HG03520 (cell line): ENCODE results near the gene GALNT16.
"Not testable (repeated sequence)": the region's sequence is repeated elsewhere in the genome, so short reads cannot be mapped to it uniquely, and the experiment has no call there.

ENCODE experiments used
- ATAC-seq: cut with Tn5 transposase; IDR thresholded peaks from one replicate; pipeline ENCODE4 v1.9.1; 2021; ENCODE audit warnings: mild to moderate bottlenecking, moderate library complexity; ENCODE audit not compliant: unreplicated experiment

Gene GALNT16

DNA sequence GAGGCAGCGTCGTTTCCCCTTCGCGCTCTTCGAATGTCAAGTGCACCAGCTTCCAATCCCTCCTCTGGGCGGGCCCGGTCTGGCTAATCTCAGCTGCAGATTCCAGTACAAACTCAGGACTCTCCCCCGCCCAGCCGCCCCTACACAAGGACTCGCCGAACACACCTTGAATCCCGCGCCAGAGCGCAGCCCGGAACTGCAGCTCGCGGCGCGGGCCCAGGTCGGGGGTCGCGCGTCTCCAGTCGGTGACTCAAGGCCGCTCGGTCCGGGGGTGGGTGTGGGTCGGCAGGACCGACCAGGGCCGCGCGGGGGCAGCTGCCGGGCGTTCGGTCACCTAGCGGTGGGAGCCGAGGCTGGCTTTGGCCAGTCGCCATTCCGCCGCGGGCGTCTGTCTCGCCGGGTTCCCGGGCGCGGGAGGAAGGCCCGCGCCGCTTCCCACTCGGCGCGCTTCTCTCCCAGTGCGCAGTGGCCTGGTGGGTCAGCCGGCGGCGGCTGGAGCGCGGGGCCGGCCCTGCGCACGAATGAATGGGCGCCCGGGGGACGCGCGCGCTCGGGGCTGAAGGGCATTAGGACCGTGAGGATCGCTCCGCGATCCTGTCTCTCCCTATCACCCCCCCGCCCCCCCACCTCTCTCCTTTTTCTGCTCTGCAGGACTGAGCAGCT is at the start of gene GALNT16:
Gene GALNT16 (plus strand): TSS at position 632 of the 663 bp plus-strand sequence. CDS start 133 bp downstream, outside the sequence.
- no peak for ATAC-seq

DNA sequence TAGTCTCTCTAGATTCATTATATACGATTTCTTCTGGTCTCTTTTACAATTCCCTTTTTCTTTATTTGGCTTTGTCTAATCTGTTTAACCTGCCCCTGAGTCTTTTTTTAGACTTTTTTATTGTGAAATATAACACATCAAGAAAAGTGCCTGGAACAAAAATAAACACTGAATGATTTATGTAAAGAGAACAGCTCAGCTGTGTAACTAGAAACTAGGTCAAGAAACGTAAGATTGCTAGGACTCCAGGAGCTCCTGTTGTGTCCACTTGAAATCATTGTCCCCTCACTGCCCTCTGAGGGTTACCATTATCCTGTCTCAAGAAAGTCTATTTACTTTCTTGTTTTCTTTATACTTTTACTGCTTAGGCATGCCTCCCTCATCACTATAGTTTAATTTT is 45.6 kb upstream of the GALNT16 start:
- ATAC-seq, result no peak

DNA sequence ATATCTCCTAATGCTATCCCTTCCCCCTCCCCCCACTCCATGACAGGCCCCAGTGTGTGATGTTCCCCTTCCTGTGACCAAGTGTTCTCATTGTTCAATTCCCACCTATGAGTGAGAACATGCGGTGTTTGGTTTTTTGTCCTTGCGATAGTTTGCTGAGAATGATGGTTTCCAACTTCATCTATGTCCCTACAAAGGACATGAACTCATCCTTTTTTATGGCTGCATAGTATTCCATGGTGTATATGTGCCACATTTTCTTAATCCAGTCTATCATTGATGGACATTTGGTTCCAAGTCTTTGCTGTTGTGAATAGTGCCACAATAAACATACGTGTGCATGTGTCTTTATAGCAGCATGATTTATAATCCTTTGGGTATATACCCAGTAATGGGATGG is 42.3 kb upstream of the GALNT16 start:
- ATAC-seq, result not testable (repeated sequence)

DNA sequence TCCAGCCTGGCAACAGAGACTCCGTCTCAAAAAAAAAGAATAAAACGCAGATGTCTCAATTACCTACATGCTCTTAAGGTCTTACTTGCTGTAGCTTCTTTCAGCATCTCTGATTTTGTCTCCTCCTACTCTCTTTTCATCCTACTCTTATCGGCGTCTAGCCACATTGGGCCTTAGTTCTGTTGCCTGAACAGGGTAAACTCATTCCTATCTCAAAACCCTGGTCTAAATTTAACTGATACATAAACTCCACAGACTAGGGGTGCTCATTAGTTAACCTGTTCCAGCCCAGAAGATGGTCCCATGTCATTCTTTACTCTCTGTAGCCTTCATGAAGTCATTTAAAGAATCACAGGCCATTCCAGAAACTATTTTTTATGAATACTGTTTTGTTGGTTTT is 35.0 kb upstream of the GALNT16 start:
- ATAC-seq, result no peak

DNA sequence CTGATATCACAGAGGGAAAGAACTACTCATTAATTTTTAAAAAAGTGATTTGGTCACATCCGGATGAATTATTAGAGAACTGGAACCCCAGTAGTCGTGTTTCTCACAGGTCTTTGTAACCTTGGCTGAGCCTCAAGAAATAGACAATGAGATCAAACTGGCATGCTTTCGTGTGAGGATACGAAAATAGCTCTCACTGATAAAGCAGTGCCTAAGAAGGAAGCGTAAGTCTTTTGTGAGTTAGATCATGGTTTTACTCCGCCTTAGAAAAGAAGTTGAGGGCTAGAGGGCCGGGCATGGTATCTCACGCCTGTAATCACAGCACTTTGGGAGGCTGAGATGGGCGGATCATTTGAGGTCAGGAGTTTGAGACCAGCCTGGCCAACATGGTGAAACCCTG is 33.8 kb upstream of the GALNT16 start:
- ATAC-seq, result no peak

DNA sequence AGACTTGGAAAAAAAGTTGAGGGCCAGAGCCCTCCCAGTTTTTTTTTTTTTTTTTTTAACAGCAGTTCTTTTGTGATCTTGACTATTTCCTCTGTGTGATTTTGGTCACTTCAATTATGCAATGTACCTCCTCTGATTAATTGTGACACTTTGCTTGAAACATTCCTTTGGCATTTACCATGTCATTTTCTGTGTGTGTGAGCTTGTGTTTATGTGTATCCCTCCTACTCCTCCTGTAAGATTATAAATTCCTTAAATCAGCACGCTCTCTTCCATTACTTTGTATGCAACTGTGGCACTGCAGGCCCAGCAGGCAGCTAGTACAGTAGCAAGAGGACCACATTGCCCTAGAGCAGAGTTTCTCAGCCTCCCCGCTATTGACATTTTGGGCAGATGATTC is 33.2 kb upstream of the GALNT16 start:
- no peak for ATAC-seq

DNA sequence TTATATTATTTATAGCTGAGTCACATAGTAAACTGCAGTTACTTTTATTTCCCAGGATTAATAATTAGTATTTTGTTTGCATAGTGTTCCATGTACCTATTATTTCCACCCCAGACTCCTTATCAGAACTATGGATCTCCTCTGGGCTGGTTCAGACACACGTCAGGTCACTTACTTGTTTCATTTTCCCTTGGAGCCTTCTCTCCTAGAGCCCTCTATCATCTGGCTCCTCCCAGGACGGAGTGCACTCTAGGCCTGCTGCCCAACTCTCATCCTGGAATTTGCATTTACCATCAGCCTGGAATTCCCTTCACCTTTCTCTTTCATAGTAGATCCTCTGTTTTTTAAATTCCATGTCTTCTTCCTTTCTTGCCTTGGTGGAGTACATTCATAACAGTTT is 28.5 kb upstream of the GALNT16 start:
- no peak for ATAC-seq

DNA sequence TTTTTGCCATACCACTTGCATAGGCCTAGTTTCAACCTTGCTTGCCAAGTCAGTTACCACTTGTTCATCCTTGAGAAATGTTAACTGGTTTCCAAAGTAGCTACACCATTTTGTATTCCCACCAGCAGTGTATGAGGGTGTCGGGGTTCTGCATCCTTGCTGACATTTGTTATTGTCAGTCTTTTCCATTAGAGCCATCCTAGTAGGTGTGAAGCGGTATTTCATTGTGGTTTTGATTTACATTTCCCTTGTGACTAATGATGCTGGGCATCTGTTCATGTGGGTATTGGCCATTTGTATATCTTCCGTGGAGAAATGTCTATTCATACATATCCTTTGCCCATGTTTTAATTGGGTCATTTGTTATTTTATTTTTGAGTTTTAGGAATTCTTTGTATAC is 27.6 kb upstream of the GALNT16 start:
- ATAC-seq, result no peak

DNA sequence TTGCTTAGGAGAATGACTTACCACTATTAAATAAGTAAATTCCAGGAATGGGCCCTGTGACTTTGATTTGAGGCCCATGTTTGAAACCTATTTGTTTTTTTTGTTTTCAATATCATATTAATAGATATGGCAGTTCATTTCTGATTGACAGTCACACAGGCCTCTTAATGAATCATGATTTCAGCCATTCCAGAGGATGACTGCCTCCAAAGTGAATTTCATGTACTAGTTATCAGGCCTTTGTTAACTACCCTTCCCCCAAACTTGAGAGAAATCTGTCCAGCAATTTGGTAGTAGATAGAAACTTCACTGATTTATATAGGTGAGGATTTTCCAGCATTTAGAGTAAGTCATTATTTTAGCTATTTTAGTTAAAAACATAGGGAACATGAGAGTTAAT is 25.9 kb upstream of the GALNT16 start:
- no peak for ATAC-seq

DNA sequence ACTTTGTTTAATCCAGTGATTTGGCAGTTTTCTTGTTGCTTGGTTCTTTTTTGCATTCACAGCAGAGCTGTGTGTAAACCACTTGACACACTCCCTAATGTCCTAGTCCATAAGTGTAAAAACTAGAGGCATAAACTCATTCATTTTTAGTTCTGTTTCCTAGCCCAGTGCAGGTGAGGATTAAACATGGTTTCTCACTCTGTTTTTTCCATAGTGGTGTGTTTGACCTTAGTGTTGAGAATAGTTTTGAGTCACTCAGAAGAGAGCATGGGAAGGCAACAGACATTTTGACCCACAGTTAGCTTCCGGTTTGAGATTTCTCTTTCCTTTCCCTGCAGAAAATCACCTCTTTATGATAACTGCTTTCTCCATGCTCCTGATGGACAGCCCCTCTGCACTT is 24.2 kb upstream of the GALNT16 start:
- no peak for ATAC-seq

DNA sequence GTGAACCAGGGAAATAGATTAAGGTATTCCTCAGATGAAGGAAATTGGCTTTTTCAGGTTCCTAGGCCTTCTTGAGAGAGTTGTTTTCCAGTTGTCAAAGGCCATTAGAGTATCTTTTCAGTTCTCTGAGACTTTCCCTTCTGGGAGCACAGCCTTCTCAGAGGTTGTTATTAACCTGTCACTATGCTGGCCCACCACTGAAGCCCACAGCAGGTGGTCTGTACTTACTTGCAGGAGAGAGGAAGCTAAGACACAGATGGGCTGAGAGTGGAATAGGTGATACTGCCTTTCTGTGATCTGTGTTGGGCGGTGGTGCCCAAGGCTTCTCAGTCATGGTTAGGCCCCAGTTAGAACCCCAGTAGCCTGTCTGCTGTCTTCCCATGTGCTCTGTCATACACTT is 22.8 kb upstream of the GALNT16 start:
- ATAC-seq, result no peak

DNA sequence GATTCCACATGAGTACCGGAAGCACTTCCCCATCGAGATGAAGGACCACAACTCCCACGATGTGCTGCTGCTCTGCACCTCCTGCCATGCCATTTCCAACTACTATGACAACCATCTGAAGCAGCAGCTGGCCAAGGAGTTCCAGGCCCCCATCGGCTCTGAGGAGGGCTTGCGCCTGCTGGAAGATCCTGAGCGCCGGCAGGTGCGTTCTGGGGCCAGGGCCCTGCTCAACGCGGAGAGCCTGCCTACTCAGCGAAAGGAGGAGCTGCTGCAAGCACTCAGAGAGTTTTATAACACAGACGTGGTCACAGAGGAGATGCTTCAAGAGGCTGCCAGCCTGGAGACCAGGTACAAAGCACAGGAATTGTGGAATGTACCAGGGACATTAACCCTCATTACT is 22.4 kb upstream of the GALNT16 start:
- no peak for ATAC-seq

DNA sequence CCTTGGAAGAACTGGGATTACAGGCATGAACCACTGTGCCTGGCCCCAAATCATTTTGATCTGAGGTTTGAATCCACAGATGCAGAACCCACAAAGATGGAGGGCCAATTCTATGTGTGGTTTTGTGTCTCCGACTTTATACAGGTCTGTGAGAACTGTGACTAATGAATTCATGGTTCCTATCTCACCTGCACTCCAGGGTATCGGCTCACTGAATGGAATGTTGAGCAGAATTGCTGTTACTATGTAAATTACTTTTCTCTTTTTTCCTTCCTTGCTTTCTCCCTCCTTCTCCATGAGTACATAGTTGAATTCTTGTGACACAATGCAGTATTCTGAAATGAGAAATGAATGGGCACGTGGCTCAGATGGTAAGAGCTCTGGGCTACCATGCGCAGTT is 21.1 kb upstream of the GALNT16 start:
- no peak for ATAC-seq

DNA sequence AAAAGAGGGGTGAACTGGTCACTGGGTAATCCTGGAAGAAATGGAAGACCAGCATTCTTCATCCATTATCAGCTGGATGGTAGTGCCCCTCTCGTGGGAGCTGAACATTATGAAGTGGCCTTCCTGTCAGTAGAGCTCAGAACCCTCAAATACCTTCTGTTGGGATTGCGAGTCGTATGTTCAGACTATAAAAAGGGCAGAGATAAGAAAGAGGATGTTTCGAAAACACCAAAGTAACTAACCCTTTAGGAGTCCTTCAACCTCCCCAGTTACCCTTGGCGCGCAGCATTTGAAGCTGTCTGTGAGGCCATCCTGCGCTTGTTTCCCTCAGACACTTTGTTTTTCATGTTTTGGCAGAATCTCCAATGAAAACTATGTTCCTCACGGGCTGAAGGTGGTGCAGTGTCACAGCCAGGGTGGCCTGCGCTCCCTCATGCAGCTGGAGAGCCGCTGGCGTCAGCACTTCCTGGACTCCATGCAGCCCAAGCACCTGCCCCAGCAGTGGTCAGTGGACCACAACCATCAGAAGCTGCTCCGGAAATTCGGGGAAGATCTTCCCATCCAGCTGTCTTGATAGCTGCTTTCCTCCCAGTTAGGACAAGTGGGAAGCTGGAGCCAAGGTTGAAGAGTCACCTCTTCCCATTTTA is 19.3 kb upstream of the GALNT16 start:
- no peak for ATAC-seq

DNA sequence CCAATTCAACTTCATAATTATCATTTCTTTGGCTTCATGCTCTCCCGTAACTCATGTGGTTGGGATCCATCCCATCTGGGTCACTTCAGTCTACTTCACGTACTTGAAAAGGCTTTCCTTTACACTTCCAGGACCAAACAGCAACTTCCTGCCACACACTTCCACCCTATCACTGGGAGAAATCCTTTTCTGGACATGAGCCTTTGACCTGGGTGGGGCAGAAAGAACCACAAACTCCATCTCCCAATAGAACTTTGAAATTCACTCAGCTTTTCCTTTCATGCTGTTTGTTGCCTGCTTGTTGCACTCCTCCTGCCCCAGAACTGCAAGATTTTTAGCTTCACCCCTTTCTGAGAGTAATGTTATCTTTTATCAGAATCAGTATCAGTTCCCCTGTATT is 18.4 kb upstream of the GALNT16 start:
- ATAC-seq, result no peak

DNA sequence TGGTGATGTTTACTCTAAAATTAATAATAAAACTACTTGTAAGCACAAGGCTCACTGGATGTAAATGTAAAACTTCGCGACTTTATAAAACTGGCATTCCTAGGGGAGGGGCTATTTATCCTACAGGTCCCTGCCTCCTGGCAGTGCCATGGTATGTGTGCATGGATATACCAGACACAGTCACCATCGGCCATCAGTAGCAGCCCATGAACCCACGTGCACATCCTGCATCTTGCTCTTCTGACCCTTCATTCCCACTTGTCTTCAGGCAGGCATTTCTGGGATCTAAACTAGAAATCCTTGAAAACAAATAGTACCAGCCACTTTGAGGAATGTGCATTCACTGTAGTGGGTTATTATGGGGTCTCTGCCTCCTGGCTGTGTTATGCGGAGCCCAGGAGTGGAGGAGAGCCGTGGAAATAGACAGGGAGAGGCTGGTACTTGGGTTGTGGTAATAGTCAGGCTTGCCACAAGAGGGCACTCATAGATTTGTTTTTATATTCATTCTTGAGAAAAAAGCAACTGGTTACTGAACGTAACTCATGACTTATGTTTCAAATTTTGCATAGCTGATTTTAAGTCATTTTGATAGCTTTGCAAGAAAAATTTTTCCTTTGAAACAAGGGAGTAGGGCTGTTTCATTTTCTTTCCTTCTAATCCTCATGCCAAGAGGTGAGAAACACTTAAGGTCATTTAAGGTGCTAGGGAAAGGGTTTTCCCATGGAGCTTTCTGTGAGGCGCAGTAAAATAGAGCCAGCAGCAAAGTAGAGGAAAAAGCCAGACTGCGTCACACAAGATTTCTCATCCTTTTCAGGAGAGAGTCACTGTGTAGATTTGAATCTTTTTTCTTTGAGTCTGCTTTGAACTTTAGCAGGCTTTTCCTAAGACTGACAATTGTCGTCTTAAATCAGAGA is 17.4 kb upstream of the GALNT16 start:
- ATAC-seq, result no peak

DNA sequence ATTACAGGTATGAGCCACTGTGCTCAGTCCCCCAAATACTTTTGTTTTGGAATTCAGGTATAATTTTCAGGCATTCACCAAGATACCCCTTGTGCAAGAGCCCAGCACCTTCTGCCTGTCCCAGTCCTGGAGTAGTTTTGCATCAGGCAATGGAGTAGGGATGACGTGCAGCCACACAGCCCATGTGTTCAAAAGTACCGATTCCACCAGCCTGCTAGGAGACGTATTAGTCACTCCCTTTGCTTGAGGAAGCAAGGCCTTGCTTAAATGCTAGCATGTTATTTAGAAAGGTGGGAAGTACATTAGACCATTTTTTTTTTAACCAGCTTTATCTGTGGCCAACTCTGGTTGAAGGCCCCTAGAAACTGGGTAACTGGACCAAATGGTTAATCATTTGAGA is 15.0 kb upstream of the GALNT16 start:
- no peak for ATAC-seq

DNA sequence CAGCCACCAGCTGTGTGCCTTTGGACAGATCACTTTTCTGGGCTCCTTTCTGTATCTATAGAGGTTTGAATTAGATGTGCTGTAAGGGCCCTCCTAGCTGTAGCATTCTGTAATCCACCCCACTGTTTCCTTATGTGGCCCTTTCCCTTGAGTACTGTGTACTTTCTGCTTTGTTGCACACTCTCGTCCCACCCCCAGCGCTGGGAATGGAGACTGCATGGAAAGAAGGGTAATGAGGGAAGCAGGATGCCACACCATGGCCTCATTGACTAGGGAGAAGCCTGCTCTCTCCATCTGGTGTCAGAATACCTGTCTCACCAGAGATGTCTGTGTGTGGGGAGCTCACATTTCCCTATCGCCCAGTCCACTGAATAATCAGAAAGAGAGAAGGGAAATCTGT is 13.6 kb upstream of the GALNT16 start:
- ATAC-seq, result no peak

DNA sequence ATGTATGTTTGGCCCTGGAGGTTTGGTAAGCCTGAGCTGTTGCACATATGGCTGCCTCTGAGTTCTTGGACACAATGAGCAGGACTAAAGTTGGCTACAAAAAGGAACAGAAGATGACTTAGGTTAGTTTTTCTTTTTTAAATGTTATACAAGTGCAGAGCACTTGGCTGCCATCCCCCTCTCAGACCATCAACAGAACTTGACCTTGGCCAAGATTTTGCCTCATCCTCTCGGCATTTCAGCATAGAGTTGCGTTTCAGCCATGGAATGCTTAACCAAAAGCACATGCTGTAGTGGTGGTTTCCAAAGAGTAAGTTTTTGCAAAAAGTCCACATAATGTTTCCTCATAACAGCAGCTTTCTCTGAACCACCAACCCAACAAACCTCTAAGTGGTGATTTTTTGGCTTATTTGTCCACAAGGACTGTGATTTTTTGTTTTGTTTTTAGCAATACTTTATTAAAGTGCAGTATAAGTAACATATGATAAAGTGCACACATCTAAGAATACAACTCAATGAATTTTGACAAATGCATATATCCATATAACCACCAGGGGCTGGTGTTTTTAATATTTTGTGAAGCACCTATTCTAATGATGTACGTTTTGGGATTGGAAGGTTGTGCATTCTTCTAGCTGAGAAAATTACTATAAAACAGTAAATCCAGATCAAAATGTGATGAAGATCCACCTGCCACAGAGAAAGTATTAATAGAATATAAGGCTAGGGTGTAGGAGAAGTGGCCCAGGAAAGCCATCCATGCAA is 12.1 kb upstream of the GALNT16 start:
- no peak for ATAC-seq

DNA sequence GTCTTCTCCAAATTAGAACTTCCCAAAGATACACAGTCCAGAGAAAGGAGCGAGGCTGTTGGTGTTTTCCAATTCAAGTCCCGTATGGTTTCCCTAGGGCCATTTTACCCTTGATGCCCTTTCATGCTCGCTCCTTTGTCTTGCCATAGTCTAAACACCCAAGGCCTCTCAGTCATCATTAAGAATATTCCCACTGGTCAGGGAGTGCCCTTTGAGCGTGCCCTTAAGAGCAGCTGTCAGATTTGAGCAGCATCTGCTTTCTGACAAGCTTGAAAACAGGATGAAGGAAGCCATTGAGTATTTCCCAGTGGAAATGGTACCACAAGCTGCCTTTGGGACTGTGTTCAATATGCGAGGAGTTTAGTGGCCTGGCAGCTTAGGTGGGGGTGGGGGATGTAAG is 10.4 kb upstream of the GALNT16 start:
- ATAC-seq, result no peak

DNA sequence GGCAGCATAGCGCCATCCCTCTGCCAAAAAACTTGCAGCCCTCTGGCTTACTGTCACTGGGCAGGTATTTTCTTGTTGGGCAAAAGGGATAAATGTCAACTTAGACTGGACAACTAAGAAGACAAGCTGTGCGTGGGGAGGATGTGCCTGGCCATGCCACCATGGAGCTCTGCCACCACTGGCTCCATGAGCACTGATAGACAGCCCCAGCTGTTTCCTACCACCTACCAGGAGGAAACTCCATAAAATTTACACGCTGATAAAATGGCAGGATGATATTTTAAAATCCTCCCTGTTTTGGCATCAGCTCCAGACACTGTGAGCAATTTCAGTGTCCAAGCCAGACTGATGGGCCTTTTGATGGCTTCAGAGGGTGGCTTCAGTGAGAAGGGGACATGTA is 7.1 kb upstream of the GALNT16 start:
- ATAC-seq, result no peak
